Mesenchymal stem cell (in vitro differentiated cells and primary cell): ENCODE data around the gene LSM7.

Experiments
- DNase-seq: peaks from one replicate; pipeline ENCODE4 v3.0.0-alpha.2; 2013
- H2AFZ ChIP-seq: one replicate; pipeline ENCODE4 v1.6.1; 2013; ENCODE audit warnings: low read depth, mild to moderate bottlenecking, control low read depth, inconsistent platforms, low read length, moderate library complexity
- H2AK5ac ChIP-seq: 2 replicates; pipeline ENCODE4 v1.6.1; 2013; ENCODE audit warnings: low read length, moderate library complexity, mild to moderate bottlenecking, inconsistent platforms; ENCODE audit not compliant: severe bottlenecking
- H2BK120ac ChIP-seq: one replicate; pipeline ENCODE4 v1.6.1; 2013; ENCODE audit warnings: low read depth, mild to moderate bottlenecking, inconsistent platforms, low read length, moderate library complexity
- H2BK12ac ChIP-seq, 2 experiments: one replicate each; pipeline ENCODE4 v1.6.1; 2013; ENCODE audit warnings: inconsistent platforms in 2 of 2, low read length in 2 of 2, mild to moderate bottlenecking in 2 of 2, moderate library complexity in 2 of 2, control low read depth in 1 of 2
- H2BK15ac ChIP-seq: one replicate; pipeline ENCODE4 v1.6.1; 2013; ENCODE audit warnings: mild to moderate bottlenecking, low read depth, inconsistent platforms; ENCODE audit not compliant: poor library complexity, severe bottlenecking
- H2BK5ac ChIP-seq: 2 replicates; pipeline ENCODE4 v1.6.1; 2013; ENCODE audit warnings: low read depth, mild to moderate bottlenecking, low read length, control low read depth, inconsistent platforms; ENCODE audit not compliant: poor library complexity, severe bottlenecking
- H3K14ac ChIP-seq, 2 experiments: one replicate each; pipeline ENCODE4 v1.6.1; 2013; ENCODE audit warnings: inconsistent platforms in 2 of 2, low read length in 2 of 2, control low read depth in 1 of 2, mild to moderate bottlenecking in 1 of 2, moderate library complexity in 1 of 2
- H3K18ac ChIP-seq, 2 experiments: one replicate each; pipeline ENCODE4 v1.6.1; 2013; ENCODE audit warnings: inconsistent platforms in 2 of 2, low read length in 2 of 2, control low read depth in 1 of 2, low read depth in 1 of 2, mild to moderate bottlenecking in 1 of 2
- H3K23ac ChIP-seq, 2 experiments: one replicate each; pipeline ENCODE4 v1.6.1; 2013; ENCODE audit warnings: inconsistent platforms in 2 of 2, low read length in 2 of 2, mild to moderate bottlenecking in 2 of 2, moderate library complexity in 2 of 2, control low read depth in 1 of 2
- H3K27ac ChIP-seq: 2 replicates; pipeline ENCODE4 v1.5.1; 2013; ENCODE audit warnings: mild to moderate bottlenecking, moderate library complexity, low read length, control low read depth, inconsistent platforms; ENCODE audit not compliant: poor library complexity, severe bottlenecking
- H3K27me3 ChIP-seq, 2 experiments: 2 replicates each; pipeline versions ENCODE4 v1.6.1 to v1.7.0; 2013; ENCODE audit warnings: low read length in 2 of 2, mild to moderate bottlenecking in 2 of 2, moderate library complexity in 2 of 2, control low read depth in 1 of 2, inconsistent platforms in 1 of 2; ENCODE audit not compliant: control insufficient read depth in 1 of 2, insufficient read depth in 1 of 2
- H3K36me3 ChIP-seq, 2 experiments: 2 replicates each; pipeline versions ENCODE4 v1.6.1 to v1.7.0; 2013; ENCODE audit warnings: low read length in 2 of 2, control low read depth in 1 of 2, inconsistent platforms in 1 of 2, low read depth in 1 of 2, mild to moderate bottlenecking in 1 of 2; ENCODE audit not compliant: insufficient read depth in 2 of 2, control insufficient read depth in 1 of 2
- H3K4ac ChIP-seq, 2 experiments: one replicate each; pipeline ENCODE4 v1.6.1; 2013; ENCODE audit warnings: inconsistent platforms in 2 of 2, low read length in 2 of 2, mild to moderate bottlenecking in 2 of 2, moderate library complexity in 2 of 2, control low read depth in 1 of 2, low read depth in 1 of 2
- H3K4me1 ChIP-seq: 2 replicates; pipeline ENCODE4 v1.6.1; 2013; ENCODE audit warnings: low read depth, low read length, control low read depth; ENCODE audit not compliant: control insufficient read depth, insufficient read depth
- H3K4me2 ChIP-seq: 2 replicates; pipeline ENCODE4 v1.6.1; 2013; ENCODE audit warnings: low read length, mild to moderate bottlenecking, inconsistent platforms; ENCODE audit not compliant: poor library complexity, severe bottlenecking
- H3K4me3 ChIP-seq, 2 experiments: 2 replicates each; pipeline versions ENCODE4 v1.5.1 to v1.7.0; 2013; ENCODE audit warnings: low read length in 2 of 2, mild to moderate bottlenecking in 2 of 2, control low read depth in 1 of 2, low read depth in 1 of 2; ENCODE audit not compliant: insufficient read depth in 1 of 2
- H3K79me1 ChIP-seq: replicated peaks from 2 replicates; pipeline ENCODE4 v1.6.1; 2013; ENCODE audit warnings: mild to moderate bottlenecking, control low read depth, low read length, inconsistent platforms; ENCODE audit not compliant: poor library complexity, severe bottlenecking
- H3K9ac ChIP-seq: 2 replicates; pipeline ENCODE4 v1.7.0; 2013; ENCODE audit warnings: mild to moderate bottlenecking, low read length, moderate library complexity
- H3K9me3 ChIP-seq: 2 replicates; pipeline ENCODE4 v1.7.0; 2013; ENCODE audit warnings: mild to moderate bottlenecking, low read length; ENCODE audit not compliant: control insufficient read depth
- H4K8ac ChIP-seq: one replicate; pipeline ENCODE4 v1.6.1; 2013; ENCODE audit warnings: inconsistent platforms, mild to moderate bottlenecking, low read length, moderate library complexity
- H4K91ac ChIP-seq: one replicate; pipeline ENCODE4 v1.6.1; 2013; ENCODE audit warnings: mild to moderate bottlenecking, low read length, inconsistent platforms
- WGBS: methylation state at CpG from one replicate; pipeline ENCODE4 v1.1.7; 2013; ENCODE audit warnings: mixed read lengths; 5-methylcytosine and 5-hydroxymethylcytosine counted together

The LSM7 gene

DNA sequence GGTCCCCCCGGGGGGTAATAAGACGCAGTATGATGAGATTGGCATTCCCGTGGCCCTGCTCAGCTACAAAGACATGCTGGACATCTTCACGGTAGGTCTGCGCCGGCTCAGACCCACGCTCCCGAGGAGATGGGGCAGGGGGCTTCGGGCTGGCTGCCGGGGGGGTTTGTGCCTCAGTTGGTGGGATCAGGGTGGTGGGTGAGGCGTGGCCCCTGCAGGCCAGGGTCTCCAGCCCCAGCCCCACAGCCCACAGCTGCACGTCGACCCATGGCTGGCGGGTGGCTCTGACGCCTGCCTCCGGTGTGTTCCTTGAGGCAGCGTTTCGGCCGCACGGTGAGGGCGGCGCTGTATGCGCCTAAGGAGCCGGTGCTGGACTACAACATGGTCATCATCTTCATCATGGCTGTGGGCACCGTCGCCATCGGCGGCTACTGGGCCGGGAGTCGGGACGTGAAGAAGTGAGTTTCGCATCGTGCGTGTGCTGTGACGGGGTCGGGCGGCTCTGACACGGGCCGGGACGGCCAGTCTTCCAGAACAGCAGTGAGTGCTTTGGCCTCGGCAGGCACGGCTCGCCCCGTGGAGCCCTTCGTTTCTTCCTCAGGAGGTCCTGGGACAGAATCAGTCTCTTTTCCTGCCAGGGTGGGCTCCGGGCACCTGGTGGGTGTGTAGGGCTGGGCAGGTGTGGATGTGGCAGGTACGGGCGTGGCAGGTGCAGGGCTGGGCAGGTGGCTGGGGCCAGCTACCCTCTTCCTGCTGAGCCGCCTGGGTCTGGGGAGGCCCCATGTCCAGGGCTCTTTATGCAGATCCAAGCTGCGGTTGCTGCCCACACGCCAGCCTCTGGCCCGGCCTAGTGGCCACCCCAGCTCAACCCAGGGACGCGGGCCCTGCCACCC lies 10.6 kb upstream of the LSM7 start:
- Histone ChIP-seq H2BK5ac (no peak overlapping the region), H3K36me3 (peaks cover 11 to 81% of the 10 kb centered on the region in 2 experiments), H3K14ac (no peak overlapping the region), H2AK5ac (no peak overlapping the region), H4K8ac (no peak overlapping the region), H3K27me3 (no peaks in the 10 kb centered on the region), H3K4ac (no peak overlapping the region), H3K18ac (no peak overlapping the region), H3K4me2 (no peak overlapping the region), H2AFZ (no peak overlapping the region), H3K4me1 (peaks cover 18% of the 10 kb centered on the region), H3K79me1 (peaks cover 40% of the 10 kb centered on the region), H3K27ac (no peak overlapping the region), H3K9me3 (no peaks in the 10 kb centered on the region), H4K91ac (no peak overlapping the region), H2BK12ac (no peak overlapping the region), H2BK15ac (no peak overlapping the region), H3K9ac (no peak overlapping the region), H3K4me3 (no peak overlapping the region), H2BK120ac (no peak overlapping the region), H3K23ac (no peak overlapping the region)
- DNase-seq: no peak
- WGBS: 96% methylated on average over 54 of the region's 54 CpGs

DNA sequence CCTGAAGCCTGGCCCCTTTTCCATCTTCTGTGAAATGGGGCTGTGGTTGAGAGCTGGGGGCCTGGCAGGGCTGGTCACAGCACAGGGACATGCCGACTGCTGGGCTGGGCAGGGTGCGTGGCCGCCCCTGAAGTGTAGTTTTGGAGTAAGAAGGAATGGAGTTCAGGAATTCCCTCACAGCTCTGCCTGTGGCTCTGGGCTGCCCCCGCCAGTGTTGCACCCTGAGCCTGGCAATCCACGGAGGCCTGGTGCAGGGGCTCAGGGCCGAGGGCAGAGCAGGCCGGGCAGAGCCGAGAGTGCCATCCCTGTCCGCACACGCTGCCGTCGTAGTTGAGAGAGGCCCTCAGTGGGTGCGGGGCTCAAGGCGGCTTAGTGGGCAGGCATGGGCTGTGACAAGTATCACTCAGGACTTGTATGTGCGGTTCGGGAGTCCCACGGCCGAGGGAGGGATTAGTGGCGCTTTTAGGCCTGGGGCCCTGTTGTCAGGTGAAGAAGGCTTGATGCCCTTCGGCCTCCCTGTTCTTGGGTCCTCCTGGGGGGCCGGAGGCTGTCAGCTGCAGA lies 9.7 kb upstream of the LSM7 start:
- Histone ChIP-seq H3K23ac (no peak overlapping the region), H4K91ac (no peak overlapping the region), H3K14ac (no peak overlapping the region), H4K8ac (no peak overlapping the region), H2AK5ac (no peak overlapping the region), H3K18ac (no peak overlapping the region), H2BK120ac (no peak overlapping the region), H3K79me1 (peaks cover 49% of the 10 kb centered on the region), H3K27me3 (no peaks in the 10 kb centered on the region), H3K36me3 (peaks cover 11 to 82% of the 10 kb centered on the region in 2 experiments), H3K27ac (no peak overlapping the region), H2BK15ac (no peak overlapping the region), H3K9ac (no peak overlapping the region), H3K4me1 (peaks cover 26% of the 10 kb centered on the region), H3K9me3 (no peaks in the 10 kb centered on the region), H3K4me3 (no peak overlapping the region), H2BK12ac (no peak overlapping the region), H3K4me2 (no peak overlapping the region), H2AFZ (no peak overlapping the region), H2BK5ac (no peak overlapping the region), H3K4ac (no peak overlapping the region)
- no peak for DNase-seq
- WGBS: 97% methylated on average over 21 of the region's 21 CpGs

DNA sequence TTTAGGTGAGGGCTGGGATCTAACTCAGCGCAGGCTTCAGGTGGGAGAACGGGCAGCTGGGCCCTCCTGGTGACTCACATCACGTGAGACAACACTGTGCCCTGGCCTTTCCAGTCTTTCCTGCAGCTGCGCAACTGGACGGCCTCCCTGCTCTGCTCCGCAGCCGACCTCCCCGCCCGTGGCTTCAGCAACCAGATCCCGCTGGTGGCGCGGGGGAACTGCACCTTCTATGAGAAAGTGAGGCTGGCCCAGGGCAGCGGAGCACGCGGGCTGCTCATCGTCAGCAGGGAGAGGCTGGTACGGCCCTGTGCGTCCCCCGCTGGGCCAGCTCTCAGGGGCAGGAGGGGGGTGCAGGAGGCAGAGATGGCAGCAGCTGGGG lies 8.9 kb upstream of the LSM7 start:
- no peak overlapping the region for H4K91ac ChIP-seq
- no peak overlapping the region for H2AFZ ChIP-seq
- peaks cover 31% of the 10 kb centered on the region for H3K4me1 ChIP-seq
- peaks cover 11 to 76% of the 10 kb centered on the region in 2 experiments for H3K36me3 ChIP-seq
- no peak overlapping the region for H3K23ac ChIP-seq
- H2BK15ac ChIP-seq: no peak overlapping the region
- WGBS: 68% methylated on average over 19 of the region's 19 CpGs
- peak; percentile 53 for DNase-seq
- H2AK5ac ChIP-seq: no peak overlapping the region
- H3K4ac ChIP-seq: no peak overlapping the region
- no peak overlapping the region for H3K4me2 ChIP-seq
- no peak overlapping the region for H2BK120ac ChIP-seq
- no peak overlapping the region for H2BK12ac ChIP-seq
- H3K27ac ChIP-seq: no peak overlapping the region
- H3K14ac ChIP-seq: no peak overlapping the region
- H4K8ac ChIP-seq: no peak overlapping the region
- no peak overlapping the region for H3K18ac ChIP-seq
- no peaks in the 10 kb centered on the region for H3K27me3 ChIP-seq
- H3K9me3 ChIP-seq: no peaks in the 10 kb centered on the region
- no peak overlapping the region for H2BK5ac ChIP-seq
- peaks cover 50% of the 10 kb centered on the region for H3K79me1 ChIP-seq
- peak overlapping the region; percentile 32 for H3K9ac ChIP-seq
- no peak overlapping the region for H3K4me3 ChIP-seq

DNA sequence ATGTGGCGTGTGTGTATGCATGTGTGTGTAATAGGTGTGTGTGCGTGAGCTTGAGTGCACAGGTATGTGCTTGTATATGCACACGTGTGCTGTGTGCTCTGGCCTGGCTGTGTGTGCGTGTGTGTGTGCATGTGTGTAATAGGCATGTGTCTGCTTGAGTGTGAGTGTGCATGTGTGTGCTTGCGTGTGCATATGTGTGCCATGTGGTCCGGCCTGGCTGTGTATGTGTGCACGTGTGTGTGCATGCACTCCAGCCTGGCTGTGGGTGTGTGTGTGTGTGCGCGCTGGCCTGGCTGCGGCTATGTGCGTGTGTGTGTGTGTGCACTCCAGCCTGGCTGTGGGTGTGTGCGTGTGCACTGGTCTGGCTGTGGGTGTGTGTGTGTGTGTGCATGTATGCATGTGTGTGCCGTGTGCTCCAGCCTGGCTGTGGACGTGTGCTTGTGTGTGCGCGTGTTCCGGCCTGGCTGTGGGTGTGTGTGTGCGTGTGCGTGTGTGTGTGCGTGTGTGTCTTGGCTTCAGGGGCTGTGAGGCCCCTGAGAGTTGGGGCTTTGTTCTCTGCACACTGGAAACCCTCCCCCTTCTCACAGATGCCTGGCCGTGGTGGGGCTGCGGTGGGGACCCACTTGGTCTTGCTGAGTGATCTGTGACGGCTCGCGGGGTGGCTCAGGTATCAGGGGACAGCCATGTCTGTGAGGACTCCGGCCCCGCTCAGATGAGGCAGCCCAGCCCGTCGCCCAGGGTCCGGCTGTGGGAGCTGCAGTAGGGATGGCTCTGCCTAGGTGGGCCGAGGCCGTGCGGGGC lies 8.3 kb upstream of the LSM7 start:
- H3K4me2 ChIP-seq: no peak overlapping the region
- H3K27me3 ChIP-seq: no peaks in the 10 kb centered on the region
- H3K4me3 ChIP-seq: no peak overlapping the region
- over 99% methylated on average over 33 of the region's 33 CpGs for WGBS
- H3K4me1 ChIP-seq: peaks cover 35% of the 10 kb centered on the region
- H3K27ac ChIP-seq: no peak overlapping the region
- no peak overlapping the region for H2AK5ac ChIP-seq
- no peak overlapping the region for H3K9ac ChIP-seq
- DNase-seq: no peak
- no peak overlapping the region for H2BK5ac ChIP-seq
- H2BK12ac ChIP-seq: no peak overlapping the region
- peak overlapping the region in 1 of 2 experiments; percentile 23 for H3K14ac ChIP-seq
- no peak overlapping the region for H3K18ac ChIP-seq
- H3K36me3 ChIP-seq: peaks cover 10 to 75% of the 10 kb centered on the region in 2 experiments
- H3K79me1 ChIP-seq: peaks cover 56% of the 10 kb centered on the region
- no peak overlapping the region for H3K23ac ChIP-seq
- H2BK15ac ChIP-seq: no peak overlapping the region
- no peak overlapping the region for H4K8ac ChIP-seq
- H3K4ac ChIP-seq: no peak overlapping the region
- no peaks in the 10 kb centered on the region for H3K9me3 ChIP-seq
- no peak overlapping the region for H4K91ac ChIP-seq
- no peak overlapping the region for H2BK120ac ChIP-seq
- no peak overlapping the region for H2AFZ ChIP-seq
